HuH-7.5 (cell line): ENCODE data around the gene HAND2.

ENCODE experiments used
- DNase-seq: peaks from one replicate; pipeline ENCODE4 v3.0.0; 2011; ENCODE audit warnings: low spot score

The HAND2 gene

GRCh38 chr4:173529477-173530325 lies at the start of gene HAND2:
TSS of gene HAND2 (minus strand) at chr4:173530229. CDS start at chr4:173529289, 940 bp downstream.
- peak; percentile 8 for DNase-seq

- no peak for DNase-seq
Observed at GRCh38 chr4:173578956-173579355, 48.9 kb upstream of the HAND2 start.

GRCh38 chr4:173577963-173578362 lies 47.9 kb upstream of the HAND2 start:
- DNase-seq, result no peak

DNA sequence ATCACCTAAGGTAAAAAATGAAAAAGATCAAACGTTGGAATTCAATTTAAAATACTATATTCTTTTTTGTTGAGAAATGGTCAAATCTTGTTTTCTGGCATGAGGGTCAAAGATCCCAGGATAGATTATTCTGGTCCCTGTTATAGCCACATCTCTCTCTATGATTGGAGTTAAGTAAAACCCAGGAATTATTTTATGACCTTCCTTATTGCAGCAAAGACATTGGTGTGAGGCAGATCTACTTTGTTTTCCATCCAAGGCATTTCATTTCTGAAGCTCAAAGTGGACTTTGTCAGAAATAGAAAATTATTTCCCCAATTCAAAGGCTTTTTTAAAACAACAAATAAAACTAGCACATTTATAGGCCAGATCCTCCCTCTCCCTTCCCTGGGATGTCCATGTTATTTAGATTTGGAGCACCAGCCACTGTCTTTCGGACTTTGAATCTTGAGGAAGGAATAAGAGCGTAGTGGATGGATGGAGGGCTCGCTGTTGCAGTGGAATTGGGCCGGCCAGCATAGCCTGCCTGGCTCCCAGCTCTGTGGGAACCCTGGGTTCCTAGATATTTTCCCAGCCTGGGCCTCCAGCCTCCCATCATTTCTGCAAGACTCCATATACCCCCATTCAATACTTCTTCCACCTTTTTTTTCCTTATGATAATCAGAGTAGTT lies 45.6 kb upstream of the HAND2 start:
- no peak for DNase-seq

DNA sequence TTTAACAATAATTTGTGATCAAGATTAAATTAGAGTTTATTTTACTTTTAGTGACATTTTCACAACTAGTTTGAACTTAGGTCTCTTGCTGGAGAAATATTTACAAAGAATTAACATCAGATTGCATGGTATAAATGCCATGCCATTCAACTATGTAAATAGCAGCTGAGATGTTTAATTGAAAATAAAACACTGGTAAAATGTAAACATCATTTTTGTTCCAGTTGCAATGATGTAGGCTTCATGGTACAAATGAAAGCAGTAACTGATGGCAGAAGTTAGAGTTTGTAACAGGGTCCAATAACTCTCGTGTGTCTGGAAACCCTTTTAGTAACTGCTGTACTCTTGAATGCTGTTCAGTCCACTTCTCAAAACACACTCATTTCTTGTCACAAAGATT lies 43.7 kb upstream of the HAND2 start:
- DNase-seq, result no peak

GRCh38 chr4:173573286-173573685 lies 43.3 kb upstream of the HAND2 start:
- DNase-seq, result no peak

- no peak for DNase-seq
Observed at GRCh38 chr4:173572493-173573129, 42.6 kb upstream of the HAND2 start.

GRCh38 chr4:173571620-173572019 lies 41.6 kb upstream of the HAND2 start:
- no peak for DNase-seq

- no peak for DNase-seq
Observed at GRCh38 chr4:173565281-173565680, 35.3 kb upstream of the HAND2 start.

DNA sequence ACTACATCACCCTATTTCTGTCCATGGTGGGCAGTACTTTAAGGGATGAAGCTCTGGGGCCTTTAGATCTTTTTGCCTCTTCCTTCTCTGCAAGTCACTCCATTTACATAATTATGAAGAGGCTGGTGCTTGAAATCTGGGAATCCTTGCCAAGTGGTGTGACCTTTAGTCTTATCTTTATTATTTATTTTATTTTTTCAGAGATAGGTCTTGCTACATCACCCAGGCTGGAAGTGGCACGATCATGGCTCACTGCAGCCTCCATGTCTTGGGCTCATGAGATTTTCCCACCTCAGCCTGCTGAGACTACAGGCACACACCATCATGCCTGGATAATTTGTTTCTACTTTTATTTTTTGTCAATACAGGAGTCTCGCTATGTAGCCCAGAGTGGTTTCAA lies 34.4 kb upstream of the HAND2 start:
- DNase-seq, result no peak

DNA sequence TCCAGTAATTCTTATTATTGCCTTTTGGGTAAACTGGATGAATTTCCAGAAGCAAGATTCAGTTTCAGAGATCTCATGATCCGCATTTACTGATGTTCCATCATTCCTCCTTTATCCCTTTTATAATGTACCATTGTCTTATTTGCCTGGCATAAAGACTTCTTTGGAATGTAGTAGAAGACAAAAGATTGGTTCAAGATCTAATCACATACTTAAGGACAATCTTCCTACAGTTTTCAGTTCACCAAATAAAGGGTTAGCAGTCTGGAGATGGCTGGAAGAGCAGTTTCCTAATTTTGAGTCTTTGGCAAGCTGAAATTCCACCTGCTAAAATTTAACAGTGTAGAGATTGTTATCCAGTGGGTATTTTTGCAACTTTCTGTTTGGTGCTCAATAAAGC lies 30.9 kb upstream of the HAND2 start:
- no peak for DNase-seq

GRCh38 chr4:173556398-173557131 lies 26.5 kb upstream of the HAND2 start:
- no peak for DNase-seq

DNA sequence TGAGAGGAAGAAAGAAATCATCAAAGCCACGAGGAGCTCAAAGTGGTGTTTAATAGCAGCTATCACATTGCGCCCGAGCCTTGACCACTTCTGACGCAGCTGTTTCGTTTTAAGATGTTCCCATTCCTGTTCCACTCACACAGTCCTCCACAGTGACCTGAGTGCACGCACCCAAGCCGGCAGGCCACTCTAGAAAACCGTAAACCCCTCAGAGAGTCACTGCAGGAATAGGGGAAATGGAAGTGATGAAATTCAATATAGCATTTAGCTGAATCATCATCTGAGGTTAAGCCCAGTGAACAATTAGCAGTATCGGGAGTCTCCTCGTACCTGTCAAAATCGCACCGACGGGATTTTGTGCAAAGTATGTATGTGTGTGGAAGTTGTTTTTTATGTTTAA lies 17.9 kb upstream of the HAND2 start:
- no peak for DNase-seq

GRCh38 chr4:173546776-173547175 lies 16.7 kb upstream of the HAND2 start:
- no peak for DNase-seq

DNA sequence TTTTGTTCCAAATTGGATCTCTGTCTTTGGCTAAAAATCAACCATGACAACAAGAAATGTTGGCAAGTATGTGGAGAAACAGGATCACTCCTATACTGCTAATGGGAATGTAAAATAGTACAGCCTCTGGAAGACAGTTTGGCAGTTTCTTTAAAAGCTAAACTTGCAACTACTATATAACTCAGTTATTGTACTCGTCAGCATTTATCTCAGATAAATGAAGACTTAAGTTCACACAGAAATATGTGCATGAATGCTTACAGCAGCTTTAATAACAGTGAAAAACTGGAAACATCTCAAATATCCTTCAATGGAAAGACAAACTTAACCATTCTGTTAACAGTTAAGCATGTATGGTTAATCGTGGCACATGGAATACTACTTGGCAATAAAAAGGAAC lies 15.4 kb upstream of the HAND2 start:
- no peak for DNase-seq

- no peak for DNase-seq
Observed at GRCh38 chr4:173543266-173543665, 13.2 kb upstream of the HAND2 start.

DNA sequence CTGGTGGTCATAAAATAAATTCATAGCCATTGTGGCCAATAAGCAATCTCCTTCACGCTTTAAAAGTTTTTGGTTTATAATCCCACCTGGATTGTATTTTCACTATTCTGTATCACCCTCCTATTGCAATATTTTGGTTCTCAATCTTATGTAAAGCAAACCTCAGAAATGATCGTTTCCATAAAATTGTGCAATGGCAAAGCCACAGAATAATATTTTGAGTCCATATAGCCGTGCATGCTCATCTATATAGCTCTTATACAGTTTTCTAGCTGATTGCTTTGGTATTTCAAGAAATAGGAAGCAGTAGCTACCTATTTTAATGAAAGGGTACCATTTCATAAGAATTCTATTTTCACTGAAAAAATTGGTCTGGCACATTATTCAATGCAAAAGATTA lies 10.0 kb upstream of the HAND2 start:
- DNase-seq, result no peak

DNA sequence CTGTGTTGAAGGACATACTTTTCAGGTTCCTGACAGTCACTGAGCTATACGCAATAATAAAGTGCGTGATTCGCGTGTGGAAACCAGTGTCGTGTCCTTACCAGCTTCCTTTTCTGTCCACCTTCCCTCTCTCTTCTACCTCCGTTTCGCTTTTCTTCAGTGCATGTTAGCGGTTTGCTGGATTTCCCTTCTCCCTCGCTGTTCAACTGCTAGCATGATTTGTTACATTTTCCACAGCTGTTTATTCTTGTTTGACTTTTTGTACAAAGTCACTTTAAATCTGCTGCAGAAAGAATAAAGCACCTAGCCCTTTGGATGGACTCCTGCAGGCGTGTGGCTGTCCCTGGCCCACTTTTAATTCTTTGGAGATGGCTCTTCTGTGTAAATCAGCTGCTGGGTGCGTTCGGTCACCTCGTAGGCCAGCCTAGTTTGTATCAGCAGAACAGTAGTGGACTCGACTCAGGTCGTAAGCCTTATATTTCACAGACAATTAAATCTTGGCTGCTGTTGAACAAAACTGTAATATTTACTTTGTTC lies 8.9 kb upstream of the HAND2 start:
- no peak for DNase-seq

DNA sequence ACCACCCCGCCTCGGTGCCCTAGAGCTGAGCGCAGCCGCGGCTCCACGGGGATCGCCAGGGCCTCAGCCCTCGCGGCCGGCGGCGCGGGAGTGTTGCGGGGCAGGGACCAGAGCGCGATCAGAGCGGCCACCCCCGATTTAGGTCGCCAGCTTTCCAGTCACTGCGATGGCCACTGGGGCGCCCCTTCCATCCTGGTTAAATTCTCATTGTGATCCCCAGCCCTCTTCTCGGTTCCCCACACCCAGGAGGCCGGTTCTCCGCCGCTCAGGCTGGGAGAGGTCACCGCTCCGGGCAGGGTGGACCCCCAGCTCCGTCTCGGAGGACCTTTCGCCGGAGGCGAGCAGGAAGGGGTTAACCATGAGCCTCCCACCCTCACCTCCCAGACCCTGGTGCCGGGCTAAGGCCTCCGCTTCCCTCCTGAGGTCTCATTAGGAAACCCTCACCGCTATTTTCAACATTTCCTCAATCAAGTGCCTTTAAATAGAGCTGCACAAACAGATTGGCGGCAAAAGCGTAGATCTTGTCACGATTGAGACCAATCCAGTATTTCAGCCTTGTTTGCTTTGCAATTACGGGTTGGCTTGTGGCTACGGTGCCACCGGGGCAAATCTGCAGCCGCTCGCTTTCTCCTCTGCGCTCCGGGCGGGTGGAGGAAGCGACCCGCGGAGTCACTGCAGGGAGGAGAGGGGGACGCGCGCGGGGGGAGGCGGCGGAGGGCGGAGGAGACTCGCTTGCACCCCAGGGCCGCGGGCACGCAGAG lies 8.3 kb upstream of the HAND2 start:
- DNase-seq, result no peak

GRCh38 chr4:173537613-173538147 lies 7.7 kb upstream of the HAND2 start:
- no peak for DNase-seq

GRCh38 chr4:173536808-173537429 lies 6.9 kb upstream of the HAND2 start:
- no peak for DNase-seq
